GM19025 (cell line): ENCODE measurements around the gene PLEKHG1.
A peak's percentile ranks its signal among the peaks of the same experiment; 100 is the strongest.

Source experiments
- ATAC-seq: cut with Tn5 transposase; IDR thresholded peaks from one replicate; pipeline ENCODE4 v1.9.1; 2021; ENCODE audit warnings: mild to moderate bottlenecking, low read depth, moderate library complexity; ENCODE audit not compliant: unreplicated experiment

Gene PLEKHG1

GRCh38 chr6:150599199-150600009 lies at the start of gene PLEKHG1:
TSS of gene PLEKHG1 (plus strand) at chr6:150599885. CDS start at chr6:150733682, 133,797 bp downstream.
- peak; percentile 60 for ATAC-seq

GRCh38 chr6:150550244-150550643 lies 49.4 kb upstream of the PLEKHG1 start:
- ATAC-seq: no peak

- ATAC-seq: no peak
These were observed 42.6 kb upstream of the PLEKHG1 start for GRCh38 chr6:150557043-150557599.

GRCh38 chr6:150560004-150560883 lies 39.4 kb upstream of the PLEKHG1 start:
- no peak for ATAC-seq

- ATAC-seq: no peak
These were observed 38.8 kb upstream of the PLEKHG1 start for GRCh38 chr6:150560884-150561219.

- ATAC-seq: no peak
These were observed 33.7 kb upstream of the PLEKHG1 start for GRCh38 chr6:150565945-150566344.

- no peak for ATAC-seq
These were observed 33.2 kb upstream of the PLEKHG1 start for GRCh38 chr6:150566486-150566885.

GRCh38 chr6:150567380-150567779 lies 32.3 kb upstream of the PLEKHG1 start:
- ATAC-seq: no peak

- ATAC-seq: no peak
These were observed 31.8 kb upstream of the PLEKHG1 start for GRCh38 chr6:150567823-150568383.

GRCh38 chr6:150568560-150568959 lies 31.1 kb upstream of the PLEKHG1 start:
- ATAC-seq: no peak

GRCh38 chr6:150569161-150569560 lies 30.5 kb upstream of the PLEKHG1 start:
- no peak for ATAC-seq

- ATAC-seq: no peak
These were observed 26.5 kb upstream of the PLEKHG1 start for GRCh38 chr6:150573041-150573681.

- ATAC-seq: no peak
These were observed 23.8 kb upstream of the PLEKHG1 start for GRCh38 chr6:150575836-150576235.

GRCh38 chr6:150576651-150577226 lies 22.9 kb upstream of the PLEKHG1 start:
- ATAC-seq: no peak

- ATAC-seq: no peak
These were observed 20.1 kb upstream of the PLEKHG1 start for GRCh38 chr6:150579611-150580010.

- no peak for ATAC-seq
These were observed 19.2 kb upstream of the PLEKHG1 start for GRCh38 chr6:150580489-150580888.

- no peak for ATAC-seq
These were observed 15.6 kb upstream of the PLEKHG1 start for GRCh38 chr6:150584065-150584464.

GRCh38 chr6:150584596-150584995 lies 15.1 kb upstream of the PLEKHG1 start:
- ATAC-seq: no peak

- no peak for ATAC-seq
These were observed 12.8 kb upstream of the PLEKHG1 start for GRCh38 chr6:150586850-150587359.

GRCh38 chr6:150587637-150588036 lies 12.0 kb upstream of the PLEKHG1 start:
- ATAC-seq: no peak
